Testis (tissue), 3 donors: Measurements from ENCODE around the gene CLEC10A. TPM values are rescaled to one million over a fixed set of nuclear protein-coding genes. Genes with fewer than 3 reads are reported as not detected.

Source experiments
- polyA plus RNA-seq: library from polyadenylated mRNA; stranded (reverse); fragments of 350-450 nt; fragmentation: Illumina TruSeq; extraction: RNeasy Lipid Tissue Mini Kit (QIAGEN cat#74804); gene quantifications from one replicate; pipeline ENCODE4 v1.2.3, GENCODE V29; 2014; ENCODE audit warnings: low read depth, low replicate concordance; ENCODE audit not compliant: insufficient read depth
- small RNA-seq, 2 donors: library from RNA; depleted of rRNA; stranded (forward); fragments of <200 nt; gene quantifications; one replicate each; pipeline ENCODE3, GENCODE V24; 2016
- total RNA-seq, 2 donors: library from RNA; depleted of rRNA; stranded (reverse); fragments of >200 nt; gene quantifications; one replicate each; pipeline ENCODE4 v1.2.3, GENCODE V29; 2016

Gene CLEC10A
- total and polyA plus RNA-seq, 3 donors from 2014 or later = 3.5 to 11.7 (median 3.8) TPM

Small RNA genes within 50 kb of the gene (small RNA-seq; reads per million reads assigned to genes)
- gene AC120057.1 = 0 reads per million in 2 donors

Other genes with a start within 250 kb of the CLEC10A start
- 10 to 100 TPM in 1 of 2 donors, 1 to 10 TPM in 1; 7.0 to 15.6 TPM for gene TEKT1, start 248.5 kb downstream of the CLEC10A start, total RNA-seq
- 61.3 TPM for gene TEKT1, start 248.5 kb downstream of the CLEC10A start, polyA plus RNA-seq
- gene ALOX12, start 84.2 kb downstream of the CLEC10A start, total RNA-seq = under 1 TPM; 0.24 to 0.25 TPM
- gene ALOX12, start 84.2 kb downstream of the CLEC10A start, polyA plus RNA-seq = 0.50 TPM
- 100 to 1,000 TPM; 208 to 314 TPM for gene RNASEK, start 67.6 kb downstream of the CLEC10A start, total RNA-seq
- 317 TPM for gene RNASEK, start 67.6 kb downstream of the CLEC10A start, polyA plus RNA-seq
- gene BCL6B, start 57.2 kb downstream of the CLEC10A start, total RNA-seq = 1 to 10 TPM; 2.5 to 3.5 TPM
- gene BCL6B, start 57.2 kb downstream of the CLEC10A start, polyA plus RNA-seq = 4.6 TPM
- gene SLC16A13, start 44.2 kb downstream of the CLEC10A start, total RNA-seq = 1 to 10 TPM; 1.9 to 2.2 TPM
- gene SLC16A13, start 44.2 kb downstream of the CLEC10A start, polyA plus RNA-seq = 2.0 TPM
- gene SLC16A11, start 36.2 kb downstream of the CLEC10A start, total RNA-seq = 1 to 10 TPM in 1 of 2 donors, under 1 TPM in 1; 0.55 to 2.0 TPM
- 3.0 TPM for gene SLC16A11, start 36.2 kb downstream of the CLEC10A start, polyA plus RNA-seq
- 1 to 10 TPM in 1 of 2 donors, under 1 TPM in 1; 0.47 to 1.1 TPM for gene ASGR2, start 34.6 kb upstream of the CLEC10A start, total RNA-seq
- 2.6 TPM for gene ASGR2, start 34.6 kb upstream of the CLEC10A start, polyA plus RNA-seq
- gene ASGR1, start 99.1 kb upstream of the CLEC10A start, total RNA-seq = 10 to 100 TPM; 11.5 to 19.1 TPM
- 21.3 TPM for gene ASGR1, start 99.1 kb upstream of the CLEC10A start, polyA plus RNA-seq
- 10 to 100 TPM; 26.3 to 49.8 TPM for gene DLG4, start 139.6 kb upstream of the CLEC10A start, total RNA-seq
- 45.9 TPM for gene DLG4, start 139.6 kb upstream of the CLEC10A start, polyA plus RNA-seq
- 100 to 1,000 TPM; 298 to 458 TPM for gene ACADVL, start 139.7 kb upstream of the CLEC10A start, total RNA-seq
- gene ACADVL, start 139.7 kb upstream of the CLEC10A start, polyA plus RNA-seq = 334 TPM
- gene DVL2, start 154.3 kb upstream of the CLEC10A start, total RNA-seq = 100 to 1,000 TPM in 1 of 2 donors, 10 to 100 TPM in 1; 81.3 to 102 TPM
- 43.6 TPM for gene DVL2, start 154.3 kb upstream of the CLEC10A start, polyA plus RNA-seq
- gene PHF23, start 159.2 kb upstream of the CLEC10A start, total RNA-seq = 10 to 100 TPM; 54.9 to 61.6 TPM
- gene PHF23, start 159.2 kb upstream of the CLEC10A start, polyA plus RNA-seq = 53.4 TPM
- gene GABARAP, start 162.2 kb upstream of the CLEC10A start, total RNA-seq = 100 to 1,000 TPM; 521 to 683 TPM
- 1,171 TPM for gene GABARAP, start 162.2 kb upstream of the CLEC10A start, polyA plus RNA-seq
- 10 to 100 TPM; 86.4 to 94.0 TPM for gene CTDNEP1, start 171.5 kb upstream of the CLEC10A start, total RNA-seq
- gene CTDNEP1, start 171.5 kb upstream of the CLEC10A start, polyA plus RNA-seq = 138 TPM
- 100 to 1,000 TPM; 107 to 123 TPM for gene ELP5, start 172.0 kb upstream of the CLEC10A start, total RNA-seq
- 295 TPM for gene ELP5, start 172.0 kb upstream of the CLEC10A start, polyA plus RNA-seq
- gene CLDN7, start 182.2 kb upstream of the CLEC10A start, total RNA-seq = 1 to 10 TPM; 4.5 to 6.9 TPM
- gene CLDN7, start 182.2 kb upstream of the CLEC10A start, polyA plus RNA-seq = 8.8 TPM
- 1 to 10 TPM; 4.2 to 6.6 TPM for gene SLC2A4, start 201.5 kb upstream of the CLEC10A start, total RNA-seq
- gene SLC2A4, start 201.5 kb upstream of the CLEC10A start, polyA plus RNA-seq = 4.7 TPM
- gene YBX2, start 214.4 kb upstream of the CLEC10A start, total RNA-seq = 100 to 1,000 TPM; 276 to 549 TPM
- gene YBX2, start 214.4 kb upstream of the CLEC10A start, polyA plus RNA-seq = 1,120 TPM
- 100 to 1,000 TPM; 193 to 229 TPM for gene EIF5A, start 227.4 kb upstream of the CLEC10A start, total RNA-seq
- gene EIF5A, start 227.4 kb upstream of the CLEC10A start, polyA plus RNA-seq = 388 TPM
- gene GPS2, start 235.1 kb upstream of the CLEC10A start, total RNA-seq = 100 to 1,000 TPM; 204 to 239 TPM
- gene GPS2, start 235.1 kb upstream of the CLEC10A start, polyA plus RNA-seq = 219 TPM
- 10 to 100 TPM; 34.5 to 50.6 TPM for gene NEURL4, start 249.1 kb upstream of the CLEC10A start, total RNA-seq
- 38.3 TPM for gene NEURL4, start 249.1 kb upstream of the CLEC10A start, polyA plus RNA-seq